Activated CD4-positive, alpha-beta T cell treated with anti-CD3 and anti-CD28 coated beads, Interleukin-2, amount 10 ng/mL, durations not matched to agents 24 days and 14 days (primary cell): ENCODE data around the gene EXOC4. TPM values are rescaled to one million over a fixed set of nuclear protein-coding genes. Genes with fewer than 3 reads are reported as not detected.

ENCODE experiments used
- DNase-seq: peaks from one replicate; pipeline ENCODE4 v3.0.0; 2022
- H3K27ac Mint-ChIP-seq: one replicate; pipeline ENCODE4 v1.8.0; 2022; ENCODE audit warnings: mild to moderate bottlenecking, mixed read lengths
- H3K27me3 Mint-ChIP-seq: one replicate; pipeline ENCODE4 v1.8.0; 2022; ENCODE audit warnings: mixed read lengths
- H3K36me3 Mint-ChIP-seq: one replicate; pipeline ENCODE4 v1.8.0; 2022; ENCODE audit warnings: low read depth, mild to moderate bottlenecking, mixed read lengths
- H3K4me1 Mint-ChIP-seq: one replicate; pipeline ENCODE4 v1.8.0; 2021; ENCODE audit warnings: mixed read lengths
- H3K4me3 Mint-ChIP-seq: one replicate; pipeline ENCODE4 v1.8.0; 2022; ENCODE audit warnings: mild to moderate bottlenecking, moderate library complexity, mixed read lengths
- H3K9me3 Mint-ChIP-seq: one replicate; pipeline ENCODE4 v1.8.0; 2021; ENCODE audit warnings: mixed read lengths
- intact Hi-C: fragments of 100-400 bp; cut with micrococcal nuclease; formaldehyde crosslinking; loops from one replicate; pipeline ENCODE4 v1.15.1; 2023
- total RNA-seq: library from RNA; stranded (reverse); gene quantifications from 2 replicates; pipeline ENCODE4 v1.2.3, GENCODE V29; 2022

EXOC4 gene
- total RNA-seq, 1 donor from 2014 or later: 53.0 TPM

DNA sequence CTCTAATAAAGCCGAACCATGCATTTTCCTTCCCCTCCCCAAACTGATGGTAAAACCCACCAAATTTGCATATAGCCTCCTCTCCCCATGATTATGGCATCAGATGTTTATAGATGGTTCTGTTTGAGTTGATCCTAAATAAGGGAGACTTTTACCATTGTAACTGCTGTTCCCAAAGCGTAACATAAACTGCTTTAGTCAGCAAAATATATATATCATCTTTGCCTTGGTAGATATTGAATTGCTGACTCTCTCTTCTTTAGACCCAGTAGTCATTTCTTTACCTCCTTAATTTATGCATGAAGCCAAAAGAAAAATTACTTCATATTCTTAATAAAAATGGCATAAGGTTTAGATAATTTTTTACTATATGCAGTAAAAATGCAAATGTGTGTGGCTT lies 788.1 kb downstream of the EXOC4 start:
- Mint-ChIP-seq H3K4me3 (no peak overlapping the region), H3K4me1 (no peaks in the 10 kb centered on the region), H3K9me3 (no peaks in the 10 kb centered on the region), H3K27ac (no peak overlapping the region), H3K27me3 (no peaks in the 10 kb centered on the region), H3K36me3 (no peaks in the 10 kb centered on the region)
- no peak for DNase-seq
- intact Hi-C loops: no loop called here

GRCh38 chr7:134041477-134041876 lies 788.6 kb downstream of the EXOC4 start:
- Mint-ChIP-seq H3K27ac (no peak overlapping the region), H3K27me3 (no peaks in the 10 kb centered on the region), H3K4me3 (no peak overlapping the region), H3K36me3 (no peaks in the 10 kb centered on the region), H3K4me1 (no peaks in the 10 kb centered on the region), H3K9me3 (no peaks in the 10 kb centered on the region)
- no peak for DNase-seq
- intact Hi-C loops: no loop called here

- Mint-ChIP-seq H3K27ac (no peak overlapping the region), H3K4me1 (no peaks in the 10 kb centered on the region), H3K27me3 (no peaks in the 10 kb centered on the region), H3K4me3 (no peak overlapping the region), H3K9me3 (no peaks in the 10 kb centered on the region), H3K36me3 (no peaks in the 10 kb centered on the region)
- no peak for DNase-seq
- intact Hi-C loops: no loop called here
Observed at GRCh38 chr7:134042307-134042706, 789.4 kb downstream of the EXOC4 start.

DNA sequence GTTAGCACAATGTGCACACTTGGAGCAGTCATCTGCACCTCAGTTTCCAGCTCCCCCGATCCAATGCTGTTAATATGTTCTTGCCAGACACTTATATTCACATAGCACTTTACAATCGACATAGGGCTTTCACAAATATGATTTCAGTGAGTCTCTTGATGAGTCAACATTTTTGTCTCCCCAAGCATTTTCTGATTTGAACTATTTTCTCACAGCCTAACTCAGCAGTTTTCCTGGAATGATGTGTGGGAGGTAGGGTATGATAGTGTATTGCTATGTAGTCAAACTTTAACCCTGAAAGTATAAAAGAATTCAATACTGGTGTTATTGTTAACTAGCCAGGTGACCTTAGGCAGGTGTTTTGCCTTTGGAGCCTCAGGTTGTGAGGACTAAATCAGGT lies 791.8 kb downstream of the EXOC4 start:
- no peaks in the 10 kb centered on the region for H3K36me3 Mint-ChIP-seq

DNA sequence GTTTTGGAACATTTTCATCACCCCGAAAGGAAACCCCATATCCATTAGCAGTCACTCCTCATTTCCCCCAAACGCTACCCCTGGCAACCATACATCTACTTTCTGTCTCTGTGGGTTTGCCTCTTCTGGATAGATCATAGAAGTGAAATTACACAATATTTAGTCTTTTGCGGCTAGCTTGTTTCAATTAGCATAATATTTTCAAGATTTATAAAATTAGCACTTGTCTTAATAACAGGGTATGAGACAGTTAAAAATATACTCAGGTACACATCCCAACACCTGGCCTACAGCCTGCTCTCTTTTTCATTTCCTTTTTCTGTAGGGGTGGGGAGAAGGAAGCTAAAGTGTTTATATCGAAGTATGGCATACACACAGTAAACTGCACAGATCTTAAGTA lies 792.8 kb downstream of the EXOC4 start:
- intact Hi-C loops: no loop called here
- Mint-ChIP-seq H3K27me3 (no peaks in the 10 kb centered on the region), H3K4me3 (no peak overlapping the region), H3K4me1 (no peaks in the 10 kb centered on the region), H3K36me3 (no peaks in the 10 kb centered on the region), H3K9me3 (no peaks in the 10 kb centered on the region), H3K27ac (no peak overlapping the region)
- DNase-seq: no peak

More for the DNA sequence above, 791.8 kb downstream of the EXOC4 start:
- Mint-ChIP-seq H3K4me1 (no peaks in the 10 kb centered on the region), H3K27ac (no peak overlapping the region), H3K4me3 (no peak overlapping the region), H3K27me3 (no peaks in the 10 kb centered on the region), H3K9me3 (no peaks in the 10 kb centered on the region)
- DNase-seq: no peak
- intact Hi-C loops: no loop called here

GRCh38 chr7:134046594-134047128 lies 793.8 kb downstream of the EXOC4 start:
- Mint-ChIP-seq H3K4me3 (no peak overlapping the region), H3K9me3 (no peaks in the 10 kb centered on the region), H3K27me3 (no peaks in the 10 kb centered on the region), H3K36me3 (no peaks in the 10 kb centered on the region), H3K4me1 (no peaks in the 10 kb centered on the region), H3K27ac (no peak overlapping the region)
- no peak for DNase-seq
- intact Hi-C loops: no loop called here

DNA sequence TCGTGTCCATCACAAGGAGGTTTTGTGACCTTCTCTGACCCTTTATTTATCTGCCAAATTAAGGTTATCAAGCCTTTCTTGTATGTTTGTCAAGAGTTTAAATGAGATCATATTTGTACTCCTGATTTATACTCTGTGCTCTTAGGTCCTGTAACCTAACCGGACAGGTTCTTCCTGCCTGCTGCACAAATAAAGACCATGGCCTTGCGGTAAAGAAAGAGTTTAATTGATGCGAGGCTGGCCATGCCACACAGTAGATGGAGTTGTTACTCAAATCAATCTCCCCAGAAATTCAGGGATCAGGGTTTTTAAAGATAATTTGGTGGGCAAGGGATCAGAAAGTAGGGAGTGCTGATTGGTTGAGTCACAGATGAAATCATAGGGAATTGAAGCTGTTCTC lies 794.8 kb downstream of the EXOC4 start:
- Mint-ChIP-seq H3K4me1 (no peaks in the 10 kb centered on the region), H3K27me3 (no peaks in the 10 kb centered on the region), H3K4me3 (no peak overlapping the region), H3K27ac (no peak overlapping the region), H3K9me3 (no peaks in the 10 kb centered on the region), H3K36me3 (no peaks in the 10 kb centered on the region)
- intact Hi-C loops: no loop called here
- DNase-seq: no peak

GRCh38 chr7:134048166-134048565 lies 795.3 kb downstream of the EXOC4 start:
- no peak for DNase-seq
- Mint-ChIP-seq H3K4me1 (no peaks in the 10 kb centered on the region), H3K27me3 (no peaks in the 10 kb centered on the region), H3K27ac (no peak overlapping the region), H3K4me3 (no peak overlapping the region), H3K9me3 (no peaks in the 10 kb centered on the region), H3K36me3 (no peaks in the 10 kb centered on the region)
- intact Hi-C loops: no loop called here

DNA sequence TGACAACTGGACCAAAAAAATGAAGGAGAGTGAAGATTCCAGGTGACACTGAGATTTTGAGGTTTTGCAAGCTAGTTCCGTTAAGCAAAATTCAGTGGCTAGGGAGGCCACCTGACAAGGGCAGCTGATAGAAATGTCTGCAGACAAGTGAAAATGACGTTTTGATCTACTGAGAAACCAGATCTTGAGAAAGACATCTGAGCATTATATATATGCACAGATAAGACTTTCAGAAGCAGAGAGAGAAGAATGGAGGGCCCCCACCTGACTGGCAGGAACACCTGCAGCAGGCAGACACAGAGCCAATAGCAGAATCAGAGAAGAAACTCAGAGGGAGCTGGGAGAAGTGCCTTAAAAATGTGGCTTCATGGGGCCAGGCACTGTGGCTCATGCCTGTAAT lies 798.1 kb downstream of the EXOC4 start:
- H3K4me3 Mint-ChIP-seq: no peak overlapping the region
- intact Hi-C loops: no loop called here
- peaks cover 4% of the 10 kb centered on the region for H3K9me3 Mint-ChIP-seq
- no peaks in the 10 kb centered on the region for H3K36me3 Mint-ChIP-seq
- DNase-seq: no peak
- no peak overlapping the region for H3K27ac Mint-ChIP-seq
- H3K4me1 Mint-ChIP-seq: no peaks in the 10 kb centered on the region
- H3K27me3 Mint-ChIP-seq: no peaks in the 10 kb centered on the region

GRCh38 chr7:134056816-134057215 lies 803.9 kb downstream of the EXOC4 start:
- no peak overlapping the region for H3K4me3 Mint-ChIP-seq
- no peaks in the 10 kb centered on the region for H3K4me1 Mint-ChIP-seq
- intact Hi-C loops: no loop called here
- H3K9me3 Mint-ChIP-seq: peaks cover 4% of the 10 kb centered on the region
- H3K36me3 Mint-ChIP-seq: no peaks in the 10 kb centered on the region
- no peaks in the 10 kb centered on the region for H3K27me3 Mint-ChIP-seq
- no peak overlapping the region for H3K27ac Mint-ChIP-seq
- no peak for DNase-seq

DNA sequence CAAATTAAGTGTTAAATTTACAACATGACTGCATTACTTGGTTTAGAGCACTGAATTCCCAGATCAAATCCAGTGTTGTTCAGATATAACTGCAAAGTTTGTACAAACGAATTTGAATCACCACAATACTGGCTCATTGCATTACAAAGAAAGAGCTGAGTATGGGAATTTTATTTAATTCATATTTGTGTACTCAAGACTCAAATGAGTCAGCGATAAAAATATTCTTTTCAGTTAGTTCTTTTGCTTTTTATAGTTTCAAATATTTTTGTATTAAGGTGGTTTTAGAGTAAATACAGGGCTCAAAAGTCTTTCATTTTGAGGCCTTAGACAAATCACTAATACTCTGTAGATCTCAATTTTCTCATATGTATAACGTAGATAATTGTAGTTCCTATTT lies 805.6 kb downstream of the EXOC4 start:
- peaks cover 4% of the 10 kb centered on the region for H3K9me3 Mint-ChIP-seq
- H3K27ac Mint-ChIP-seq: no peak overlapping the region
- H3K4me3 Mint-ChIP-seq: no peak overlapping the region
- no peaks in the 10 kb centered on the region for H3K36me3 Mint-ChIP-seq
- H3K4me1 Mint-ChIP-seq: no peaks in the 10 kb centered on the region
- intact Hi-C loops: no loop called here
- DNase-seq: no peak
- H3K27me3 Mint-ChIP-seq: no peaks in the 10 kb centered on the region

- H3K27me3 Mint-ChIP-seq: no peaks in the 10 kb centered on the region
- H3K27ac Mint-ChIP-seq: no peak overlapping the region
- H3K36me3 Mint-ChIP-seq: no peaks in the 10 kb centered on the region
- no peaks in the 10 kb centered on the region for H3K4me1 Mint-ChIP-seq
- no peak for DNase-seq
- intact Hi-C loops: no loop called here
- no peak overlapping the region for H3K4me3 Mint-ChIP-seq
- peaks cover 4% of the 10 kb centered on the region for H3K9me3 Mint-ChIP-seq
Observed at GRCh38 chr7:134058980-134059379, 806.1 kb downstream of the EXOC4 start.

DNA sequence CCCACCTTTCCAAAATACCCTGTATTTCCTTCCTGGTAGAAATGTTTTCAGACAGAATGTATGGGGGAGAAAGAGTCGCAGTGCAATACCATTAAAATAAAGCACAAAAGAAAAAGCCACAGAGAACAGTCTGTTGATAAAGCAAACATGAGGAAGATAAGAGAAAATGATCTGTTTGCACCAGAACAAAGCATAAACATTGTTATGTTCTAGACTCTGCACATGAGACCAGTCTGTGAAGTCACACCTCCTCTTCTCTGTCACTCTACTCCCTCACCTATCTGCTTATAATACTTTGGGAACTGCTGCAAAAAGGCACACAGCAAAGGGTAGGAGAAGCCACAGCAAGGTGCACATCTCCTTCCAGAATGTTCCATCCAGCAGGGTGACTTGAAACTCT lies 807.0 kb downstream of the EXOC4 start:
- H3K27me3 Mint-ChIP-seq: no peaks in the 10 kb centered on the region
- no peaks in the 10 kb centered on the region for H3K4me1 Mint-ChIP-seq
- H3K36me3 Mint-ChIP-seq: no peaks in the 10 kb centered on the region
- no peak overlapping the region for H3K27ac Mint-ChIP-seq
- H3K4me3 Mint-ChIP-seq: no peak overlapping the region
- intact Hi-C loops: no loop called here
- no peak for DNase-seq
- H3K9me3 Mint-ChIP-seq: no peaks in the 10 kb centered on the region

DNA sequence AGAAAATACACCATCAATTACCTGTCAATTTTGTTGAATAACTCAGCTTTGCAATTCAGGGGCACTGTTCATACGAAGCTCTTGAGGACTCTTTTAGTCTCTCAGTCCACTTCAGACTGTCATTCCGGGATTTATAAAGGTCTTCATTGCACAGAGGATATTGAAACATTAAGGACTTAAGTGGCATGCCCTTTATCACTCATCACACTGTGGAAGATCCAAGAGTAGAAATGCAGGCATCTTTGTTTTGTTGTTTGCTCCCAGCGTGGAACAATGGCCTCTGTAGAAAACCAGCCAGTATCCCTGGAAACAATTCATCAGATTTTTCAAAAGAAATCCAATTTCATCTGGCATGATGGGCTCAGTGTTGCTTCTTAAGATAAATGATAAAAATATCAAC lies 808.0 kb downstream of the EXOC4 start:
- Mint-ChIP-seq H3K27me3 (no peaks in the 10 kb centered on the region), H3K27ac (no peak overlapping the region), H3K4me1 (no peaks in the 10 kb centered on the region), H3K36me3 (no peaks in the 10 kb centered on the region), H3K9me3 (no peaks in the 10 kb centered on the region), H3K4me3 (no peak overlapping the region)
- intact Hi-C loops: no loop called here
- no peak for DNase-seq

GRCh38 chr7:134062460-134062859 lies 809.6 kb downstream of the EXOC4 start:
- Mint-ChIP-seq H3K4me1 (no peaks in the 10 kb centered on the region), H3K27me3 (no peaks in the 10 kb centered on the region), H3K36me3 (no peaks in the 10 kb centered on the region), H3K4me3 (no peak overlapping the region), H3K9me3 (no peaks in the 10 kb centered on the region), H3K27ac (no peak overlapping the region)
- intact Hi-C loops: no loop called here
- DNase-seq: no peak
